NCI-H146 treated with DMSO at 0.1 percent for 48 hours (cell line): ENCODE measurements around the gene OR5AL1.
"Not testable (repeated sequence)": the region's sequence is repeated elsewhere in the genome, so short reads cannot be mapped to it uniquely, and the experiment has no call there.

Experiments
- DNase-seq: peaks from one replicate; lab custom pipeline; 2025; ENCODE audit not compliant: unreplicated experiment; lab: John Stamatoyannopoulos, UW

The OR5AL1 gene

GRCh38 chr11:56412396-56412795 is at the start of gene OR5AL1:
TSS of gene OR5AL1 (plus strand) at chr11:56412696.
- DNase-seq: no peak

DNA sequence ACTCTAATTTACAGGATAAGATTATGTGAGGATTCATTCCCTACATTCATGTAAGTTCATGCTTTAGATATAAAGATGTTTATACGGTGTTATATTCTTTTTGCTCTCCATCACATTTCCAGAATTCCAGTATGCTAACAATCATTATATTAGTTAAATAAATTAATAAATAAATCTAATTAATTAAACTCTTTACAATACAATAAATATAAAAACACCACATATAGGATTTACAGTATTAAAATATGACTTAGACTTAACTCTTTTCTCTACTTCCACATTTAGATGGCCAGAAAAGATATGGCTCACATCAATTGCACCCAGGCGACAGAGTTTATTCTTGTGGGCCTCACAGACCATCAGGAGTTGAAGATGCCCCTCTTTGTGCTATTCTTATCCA is 37.2 kb upstream of the OR5AL1 start, which contains the start of gene OR8U1:
Gene OR8U1, plus strand, starts transcription at position 301 of the 400 bp plus-strand sequence. Its CDS starts 0 bp downstream, at position 301.
- no peak for DNase-seq

DNA sequence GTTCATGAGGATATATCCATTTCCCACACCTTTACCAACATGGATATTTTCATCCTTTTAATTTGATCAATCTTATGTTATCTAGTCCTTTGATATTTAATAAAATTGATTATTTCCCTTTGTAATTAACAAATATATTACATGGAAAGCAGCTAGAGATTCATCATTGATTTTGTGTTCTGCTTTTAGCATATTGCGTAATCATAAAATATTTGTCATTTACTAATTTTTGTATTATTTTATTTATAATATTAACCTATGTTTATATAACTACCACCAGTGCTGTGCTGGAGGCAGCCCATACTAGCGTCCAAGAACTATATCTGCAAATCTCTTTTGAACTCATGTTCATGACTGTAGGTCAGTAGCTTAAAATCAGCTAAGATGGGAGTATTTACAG is 32.4 kb upstream of the OR5AL1 start:
- no peak for DNase-seq

DNA sequence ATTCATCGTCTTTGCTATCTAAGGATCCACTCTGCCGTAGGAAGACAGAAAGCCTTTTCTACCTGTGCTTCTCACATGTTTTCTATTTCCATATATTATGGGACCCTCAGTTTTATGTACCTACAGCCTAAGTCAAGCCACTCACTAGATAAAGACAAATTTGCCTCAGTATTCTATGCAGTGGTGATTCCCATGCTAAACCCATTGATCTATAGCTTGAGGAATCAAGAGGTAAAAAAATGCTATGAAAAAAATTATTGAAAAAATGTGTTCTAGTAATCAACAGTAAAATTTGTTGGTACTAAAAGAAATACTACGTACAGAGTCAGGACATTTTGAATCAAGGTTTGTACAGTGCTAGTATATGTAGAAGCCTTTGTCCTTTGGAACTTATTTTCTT is 18.1 kb upstream of the OR5AL1 start:
- no peak for DNase-seq

- no peak for DNase-seq
Measured at GRCh38 chr11:56396047-56396446, 16.4 kb upstream of the OR5AL1 start.

- not testable (repeated sequence) for DNase-seq
Measured at GRCh38 chr11:56401858-56402461, 10.5 kb upstream of the OR5AL1 start.

- DNase-seq: no peak
Measured at GRCh38 chr11:56404393-56404792, 8.1 kb upstream of the OR5AL1 start.

- DNase-seq: no peak
Measured at GRCh38 chr11:56410801-56411200, 1.7 kb upstream of the OR5AL1 start.

GRCh38 chr11:56453521-56453920 is 41.0 kb downstream of the OR5AL1 start:
- DNase-seq: no peak

- no peak for DNase-seq
Measured at GRCh38 chr11:56457076-56457475, 44.6 kb downstream of the OR5AL1 start.
